Large intestine (tissue), 3 donors: ENCODE results near the gene RPS6KC1. TPM values are rescaled to one million over a fixed set of nuclear protein-coding genes. Genes with fewer than 3 reads are reported as not detected.
"Not testable (repeated sequence)": the region's sequence is repeated elsewhere in the genome, so short reads cannot be mapped to it uniquely, and the experiment has no call there.

Experiments
- DNase-seq, 2 donors: peaks; one replicate each; pipeline versions ENCODE4 v3.0.0 to v3.0.0-alpha.2; 2013
- H3K27ac ChIP-seq: one replicate; pipeline ENCODE4 v1.5.1; 2013; ENCODE audit warnings: low read length
- H3K27me3 ChIP-seq: 2 replicates; pipeline ENCODE4 v1.6.1; 2013; ENCODE audit warnings: low read length; ENCODE audit not compliant: control insufficient read depth, insufficient read depth
- H3K36me3 ChIP-seq: 2 replicates; pipeline ENCODE4 v1.6.1; 2013; ENCODE audit warnings: low read length; ENCODE audit not compliant: control insufficient read depth, insufficient read depth
- H3K4me1 ChIP-seq: one replicate; pipeline ENCODE4 v1.6.1; 2013; ENCODE audit warnings: low read length; ENCODE audit not compliant: control insufficient read depth, insufficient read depth
- H3K4me3 ChIP-seq: one replicate; pipeline ENCODE4 v1.5.1; 2013; ENCODE audit warnings: low read length
- H3K9me3 ChIP-seq: one replicate; pipeline ENCODE4 v1.6.1; 2013; ENCODE audit warnings: mild to moderate bottlenecking, low read depth, low read length, moderate library complexity; ENCODE audit not compliant: control insufficient read depth
- WGBS: methylation state at CpG from one replicate; pipeline ENCODE4 v1.1.5; 2013; ENCODE audit warnings: low lambda C conversion rate; ENCODE audit not compliant: insufficient coverage; 5-methylcytosine and 5-hydroxymethylcytosine counted together
- polyA plus RNA-seq: library from polyadenylated mRNA; unstranded; fragments of 120-200 nt; gene quantifications from one replicate; pipeline ENCODE4 v1.2.1, GENCODE V29; 2013

The RPS6KC1 gene
- polyA plus RNA-seq, 1 donor: 13.7 TPM

GRCh38 chr1:213211201-213211600 is 160.2 kb downstream of the RPS6KC1 start:
- Histone ChIP-seq H3K27me3 (no peaks in the 10 kb centered on the region), H3K36me3 (peaks cover 6% of the 10 kb centered on the region), H3K4me3 (no peak overlapping the region), H3K4me1 (no peaks in the 10 kb centered on the region), H3K27ac (no peak overlapping the region), H3K9me3 (peaks cover 10% of the 10 kb centered on the region)
- no CpG with 5 or more reads among the region's 2 CpGs for WGBS
- DNase-seq: no peak

GRCh38 chr1:213219076-213219475 is 168.0 kb downstream of the RPS6KC1 start:
- not testable (repeated sequence) for H3K27me3 ChIP-seq, DNase-seq, H3K4me3 ChIP-seq, H3K4me1 ChIP-seq, H3K27ac ChIP-seq, H3K9me3 ChIP-seq, H3K36me3 ChIP-seq
- no CpG with 5 or more reads among the region's 2 CpGs for WGBS

- WGBS: no CpG with 5 or more reads among the region's 4 CpGs
- Histone ChIP-seq H3K9me3 (no peaks in the 10 kb centered on the region), H3K27ac (no peak overlapping the region), H3K27me3 (no peaks in the 10 kb centered on the region), H3K4me1 (no peaks in the 10 kb centered on the region), H3K4me3 (no peak overlapping the region), H3K36me3 (no peaks in the 10 kb centered on the region)
- DNase-seq: no peak
These were observed 170.2 kb downstream of the RPS6KC1 start for GRCh38 chr1:213221209-213221608.

- Histone ChIP-seq H3K4me3 (no peak overlapping the region), H3K27me3 (no peaks in the 10 kb centered on the region), H3K4me1 (no peaks in the 10 kb centered on the region), H3K27ac (no peak overlapping the region), H3K9me3 (no peaks in the 10 kb centered on the region), H3K36me3 (peaks cover 2% of the 10 kb centered on the region)
- no peak for DNase-seq
- 100% methylated on average over 1 of the region's 2 CpGs for whole genome bisulfite sequencing
These were observed 176.4 kb downstream of the RPS6KC1 start for GRCh38 chr1:213227458-213227857.

- no peaks in the 10 kb centered on the region for H3K9me3 ChIP-seq
- no peaks in the 10 kb centered on the region for H3K27me3 ChIP-seq
- DNase-seq: no peak
- H3K4me3 ChIP-seq: no peak overlapping the region
- H3K4me1 ChIP-seq: no peaks in the 10 kb centered on the region
- WGBS: no CpG with 5 or more reads among the region's 4 CpGs
- no peak overlapping the region for H3K27ac ChIP-seq
- H3K36me3 ChIP-seq: peaks cover 6% of the 10 kb centered on the region
These were observed 180.8 kb downstream of the RPS6KC1 start for GRCh38 chr1:213231795-213232231.

GRCh38 chr1:213242883-213243282 is 191.8 kb downstream of the RPS6KC1 start:
- DNase-seq: no peak
- Histone ChIP-seq H3K4me1 (peaks cover 10% of the 10 kb centered on the region), H3K27me3 (no peaks in the 10 kb centered on the region), H3K9me3 (no peaks in the 10 kb centered on the region), H3K27ac (no peak overlapping the region), H3K4me3 (no peak overlapping the region), H3K36me3 (peaks cover 12% of the 10 kb centered on the region)
- WGBS: no CpG with 5 or more reads among the region's 1 CpG

GRCh38 chr1:213244664-213245091 is 193.6 kb downstream of the RPS6KC1 start:
- H3K4me1 ChIP-seq: peaks cover 18% of the 10 kb centered on the region
- H3K9me3 ChIP-seq: no peaks in the 10 kb centered on the region
- no peaks in the 10 kb centered on the region for H3K27me3 ChIP-seq
- peak; percentile 23 to 46 for DNase-seq
- no CpG with 5 or more reads among the region's 3 CpGs for WGBS
- peaks cover 12% of the 10 kb centered on the region for H3K36me3 ChIP-seq
- H3K4me3 ChIP-seq: no peak overlapping the region
- H3K27ac ChIP-seq: no peak overlapping the region

- Histone ChIP-seq H3K27ac (no peak overlapping the region), H3K4me1 (peaks cover 24% of the 10 kb centered on the region), H3K36me3 (peaks cover 12% of the 10 kb centered on the region), H3K4me3 (no peak overlapping the region), H3K27me3 (no peaks in the 10 kb centered on the region), H3K9me3 (no peaks in the 10 kb centered on the region)
- DNase-seq: peak in 1 of 2 donors; percentile 18
These were observed 194.3 kb downstream of the RPS6KC1 start for GRCh38 chr1:213245260-213245910.

- no peak for DNase-seq
- Histone ChIP-seq H3K36me3 (no peaks in the 10 kb centered on the region), H3K4me3 (no peak overlapping the region), H3K4me1 (peaks cover 30% of the 10 kb centered on the region), H3K27me3 (no peaks in the 10 kb centered on the region), H3K27ac (no peak overlapping the region), H3K9me3 (no peaks in the 10 kb centered on the region)
- WGBS: no CpG with 5 or more reads among the region's 2 CpGs
These were observed 196.0 kb downstream of the RPS6KC1 start for GRCh38 chr1:213247038-213247437.

- Histone ChIP-seq H3K4me3 (no peak overlapping the region), H3K27ac (peak overlapping the region; percentile 68), H3K4me1 (peaks cover 30% of the 10 kb centered on the region), H3K36me3 (no peaks in the 10 kb centered on the region), H3K27me3 (no peaks in the 10 kb centered on the region), H3K9me3 (no peaks in the 10 kb centered on the region)
- 100% methylated on average over 1 of the region's 6 CpGs for WGBS
- DNase-seq: no peak
These were observed 198.4 kb downstream of the RPS6KC1 start for GRCh38 chr1:213249395-213249794.

- DNase-seq: no peak
- Histone ChIP-seq H3K27ac (peak overlapping the region; percentile 68), H3K4me1 (peaks cover 27% of the 10 kb centered on the region), H3K9me3 (no peaks in the 10 kb centered on the region), H3K27me3 (no peaks in the 10 kb centered on the region), H3K4me3 (no peak overlapping the region), H3K36me3 (no peaks in the 10 kb centered on the region)
- WGBS: 60% methylated on average over 1 of the region's 6 CpGs
These were observed 199.0 kb downstream of the RPS6KC1 start for GRCh38 chr1:213250041-213250440.
